PC-9 (cell line): Measurements from ENCODE around the gene COQ10B.

Experiments used
- EZH2 ChIP-seq: fragments of 200-600 bp; sonication (generic); IDR thresholded peaks from 2 replicates; pipeline ENCODE4 v1.8.0; 2017; ENCODE audit warnings: antibody characterized with exemption, low read depth
- TF ChIP-seq, protein P1 (sequence below): fragments of 200-600 bp; sonication (generic); conservative IDR thresholded peaks from 2 replicates; pipeline ENCODE4 v1.6.1; 2017; ENCODE audit warnings: mixed run types, antibody characterized with exemption, mild to moderate bottlenecking, moderate library complexity

DNA sequence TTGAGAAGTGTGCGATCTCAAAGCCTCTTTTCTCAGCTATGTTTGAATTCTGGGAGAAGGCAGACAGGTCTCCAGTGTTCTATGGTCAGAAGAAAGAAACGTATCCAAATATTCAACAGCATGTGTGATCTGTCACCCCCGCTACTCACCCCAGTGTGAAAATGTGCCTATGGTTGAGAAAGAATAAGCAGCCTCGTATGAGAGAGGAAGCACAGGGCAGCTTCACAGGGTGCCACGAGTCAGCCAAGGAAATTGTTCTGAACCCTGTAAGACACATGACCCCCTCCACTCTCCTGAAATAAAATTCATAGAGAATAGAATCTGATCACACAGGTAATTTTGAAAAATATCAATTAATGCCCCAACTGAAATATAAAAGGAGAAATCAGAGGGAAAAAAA lies 10.5 kb upstream of the COQ10B start:
- TF ChIP-seq, protein P1, sequence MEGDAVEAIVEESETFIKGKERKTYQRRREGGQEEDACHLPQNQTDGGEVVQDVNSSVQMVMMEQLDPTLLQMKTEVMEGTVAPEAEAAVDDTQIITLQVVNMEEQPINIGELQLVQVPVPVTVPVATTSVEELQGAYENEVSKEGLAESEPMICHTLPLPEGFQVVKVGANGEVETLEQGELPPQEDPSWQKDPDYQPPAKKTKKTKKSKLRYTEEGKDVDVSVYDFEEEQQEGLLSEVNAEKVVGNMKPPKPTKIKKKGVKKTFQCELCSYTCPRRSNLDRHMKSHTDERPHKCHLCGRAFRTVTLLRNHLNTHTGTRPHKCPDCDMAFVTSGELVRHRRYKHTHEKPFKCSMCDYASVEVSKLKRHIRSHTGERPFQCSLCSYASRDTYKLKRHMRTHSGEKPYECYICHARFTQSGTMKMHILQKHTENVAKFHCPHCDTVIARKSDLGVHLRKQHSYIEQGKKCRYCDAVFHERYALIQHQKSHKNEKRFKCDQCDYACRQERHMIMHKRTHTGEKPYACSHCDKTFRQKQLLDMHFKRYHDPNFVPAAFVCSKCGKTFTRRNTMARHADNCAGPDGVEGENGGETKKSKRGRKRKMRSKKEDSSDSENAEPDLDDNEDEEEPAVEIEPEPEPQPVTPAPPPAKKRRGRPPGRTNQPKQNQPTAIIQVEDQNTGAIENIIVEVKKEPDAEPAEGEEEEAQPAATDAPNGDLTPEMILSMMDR = no peak
- no peak for TF ChIP-seq EZH2
